NB4 (cell line): ENCODE results near the gene CDC42BPA.

Source experiments
- MYC ChIP-seq: IDR thresholded peaks from 2 replicates; pipeline ENCODE4 v1.6.1; 2011; ENCODE audit warnings: low read depth, low read length
- POLR2A ChIP-seq: IDR thresholded peaks from 2 replicates; pipeline ENCODE4 v1.6.1; 2011; ENCODE audit warnings: mild to moderate bottlenecking; ENCODE audit not compliant: insufficient read length; ENCODE audit errors: extremely low read depth
- TF ChIP-seq, protein P1 (sequence below): IDR thresholded peaks from one replicate; pipeline ENCODE4 v1.5.1; 2012; ENCODE audit warnings: low read depth, low read length
- TF ChIP-seq, protein P2 (sequence below): IDR thresholded peaks from 2 replicates; pipeline ENCODE4 v1.6.1; 2011; ENCODE audit warnings: low read depth, low read length

DNA sequence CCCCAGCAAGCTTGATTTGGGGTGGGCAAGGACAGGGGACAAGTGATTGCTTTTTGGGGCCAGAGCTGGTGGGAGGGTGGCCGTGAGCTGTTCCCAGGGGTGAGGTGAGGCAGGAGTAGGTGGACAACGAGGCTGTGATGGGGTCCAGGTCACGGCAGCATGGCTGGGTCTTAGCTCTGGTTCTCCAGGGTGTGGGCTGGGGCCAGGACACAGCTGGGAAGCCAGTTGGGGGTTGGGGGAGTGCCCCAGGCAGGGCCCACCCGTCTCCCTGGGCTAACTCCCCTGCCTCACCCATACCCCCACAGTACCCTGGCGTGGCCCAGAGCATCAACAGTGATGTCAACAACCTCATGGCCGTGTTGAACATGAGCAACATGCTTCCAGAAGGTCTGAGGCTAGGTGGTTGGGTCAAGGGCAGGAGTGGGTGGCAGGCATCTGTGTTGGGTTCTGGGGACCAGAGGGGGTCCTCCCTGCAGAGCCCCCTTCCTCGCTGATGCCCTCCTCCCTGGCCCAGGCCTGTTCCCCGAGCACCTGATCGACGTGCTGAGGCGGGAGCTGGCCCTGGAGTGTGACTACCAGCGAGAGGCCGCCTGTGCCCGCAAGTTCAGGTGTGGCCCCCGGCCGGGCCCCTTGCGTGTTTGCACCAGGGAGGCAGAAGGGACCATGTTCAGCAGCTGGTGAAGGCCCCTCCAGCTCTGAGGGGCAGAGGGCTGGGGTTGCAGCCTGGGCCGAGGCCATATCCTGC is 334.9 kb downstream of the CDC42BPA start:
- TF ChIP-seq, protein P1, sequence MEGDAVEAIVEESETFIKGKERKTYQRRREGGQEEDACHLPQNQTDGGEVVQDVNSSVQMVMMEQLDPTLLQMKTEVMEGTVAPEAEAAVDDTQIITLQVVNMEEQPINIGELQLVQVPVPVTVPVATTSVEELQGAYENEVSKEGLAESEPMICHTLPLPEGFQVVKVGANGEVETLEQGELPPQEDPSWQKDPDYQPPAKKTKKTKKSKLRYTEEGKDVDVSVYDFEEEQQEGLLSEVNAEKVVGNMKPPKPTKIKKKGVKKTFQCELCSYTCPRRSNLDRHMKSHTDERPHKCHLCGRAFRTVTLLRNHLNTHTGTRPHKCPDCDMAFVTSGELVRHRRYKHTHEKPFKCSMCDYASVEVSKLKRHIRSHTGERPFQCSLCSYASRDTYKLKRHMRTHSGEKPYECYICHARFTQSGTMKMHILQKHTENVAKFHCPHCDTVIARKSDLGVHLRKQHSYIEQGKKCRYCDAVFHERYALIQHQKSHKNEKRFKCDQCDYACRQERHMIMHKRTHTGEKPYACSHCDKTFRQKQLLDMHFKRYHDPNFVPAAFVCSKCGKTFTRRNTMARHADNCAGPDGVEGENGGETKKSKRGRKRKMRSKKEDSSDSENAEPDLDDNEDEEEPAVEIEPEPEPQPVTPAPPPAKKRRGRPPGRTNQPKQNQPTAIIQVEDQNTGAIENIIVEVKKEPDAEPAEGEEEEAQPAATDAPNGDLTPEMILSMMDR: no peak
- TF ChIP-seq POLR2A: no peak
- TF ChIP-seq, protein P2, sequence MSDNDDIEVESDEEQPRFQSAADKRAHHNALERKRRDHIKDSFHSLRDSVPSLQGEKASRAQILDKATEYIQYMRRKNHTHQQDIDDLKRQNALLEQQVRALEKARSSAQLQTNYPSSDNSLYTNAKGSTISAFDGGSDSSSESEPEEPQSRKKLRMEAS: no peak
- TF ChIP-seq MYC: no peak
